CD4-positive, alpha-beta T cell treated with Interleukin-12 subunit alpha and Interleukin-12 subunit beta, for 1 hour (primary cell): Measurements from ENCODE around the gene OPA1.

Source experiments
- DNase-seq: peaks from one replicate; pipeline ENCODE4 v3.0.0-alpha.2; 2020

OPA1 gene

GRCh38 chr3:193712938-193713337 is 119.9 kb downstream of the OPA1 start:
- no peak for DNase-seq

- DNase-seq: no peak
These were observed 121.6 kb downstream of the OPA1 start for GRCh38 chr3:193714523-193715137.

- no peak for DNase-seq
These were observed 123.1 kb downstream of the OPA1 start for GRCh38 chr3:193716150-193716549.

- no peak for DNase-seq
These were observed 126.7 kb downstream of the OPA1 start for GRCh38 chr3:193719735-193720134.

- DNase-seq: no peak
These were observed 127.2 kb downstream of the OPA1 start for GRCh38 chr3:193720169-193720568.

DNA sequence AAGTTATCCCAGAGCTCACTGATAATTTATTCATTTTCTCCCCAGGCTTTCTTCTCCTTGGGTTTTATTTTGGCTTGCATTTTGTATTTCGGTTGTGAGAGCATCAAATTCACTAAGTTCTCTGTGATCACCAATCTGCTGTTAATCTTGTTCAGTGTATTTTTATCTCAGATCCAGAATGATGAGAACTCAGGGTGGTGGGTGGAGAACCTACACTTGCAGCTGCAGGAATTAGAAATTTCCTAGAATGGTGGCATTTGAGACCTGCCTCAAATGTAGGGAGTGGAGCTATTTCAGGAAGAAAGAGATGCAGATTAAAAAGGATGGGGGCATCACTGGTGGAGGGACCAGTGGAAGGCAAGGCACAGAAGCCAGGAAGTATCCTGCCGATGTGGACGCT is 129.6 kb downstream of the OPA1 start:
- DNase-seq: no peak

DNA sequence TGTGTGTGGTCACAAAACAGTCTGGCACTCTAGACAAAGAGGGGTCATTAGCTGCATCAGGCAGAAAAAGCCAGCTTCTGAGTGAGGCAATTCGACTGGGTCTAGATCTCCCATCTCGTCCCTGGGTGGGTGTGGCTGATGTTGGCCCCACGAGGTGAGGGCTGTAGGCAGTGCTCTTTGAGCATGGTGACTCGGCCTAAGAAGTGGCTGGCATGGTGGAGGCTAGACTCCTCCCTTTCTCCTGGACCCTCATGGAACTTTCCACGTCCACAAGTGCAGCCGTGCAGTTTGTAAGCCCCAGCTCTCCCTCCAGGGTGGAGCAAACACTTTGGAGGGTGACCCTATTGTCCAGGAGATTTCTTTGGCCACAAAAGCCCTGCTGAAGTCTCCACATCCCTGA is 134.1 kb downstream of the OPA1 start:
- DNase-seq: no peak

- no peak for DNase-seq
These were observed 135.6 kb downstream of the OPA1 start for GRCh38 chr3:193728429-193729087.

- DNase-seq: no peak
These were observed 136.1 kb downstream of the OPA1 start for GRCh38 chr3:193729088-193729465.

DNA sequence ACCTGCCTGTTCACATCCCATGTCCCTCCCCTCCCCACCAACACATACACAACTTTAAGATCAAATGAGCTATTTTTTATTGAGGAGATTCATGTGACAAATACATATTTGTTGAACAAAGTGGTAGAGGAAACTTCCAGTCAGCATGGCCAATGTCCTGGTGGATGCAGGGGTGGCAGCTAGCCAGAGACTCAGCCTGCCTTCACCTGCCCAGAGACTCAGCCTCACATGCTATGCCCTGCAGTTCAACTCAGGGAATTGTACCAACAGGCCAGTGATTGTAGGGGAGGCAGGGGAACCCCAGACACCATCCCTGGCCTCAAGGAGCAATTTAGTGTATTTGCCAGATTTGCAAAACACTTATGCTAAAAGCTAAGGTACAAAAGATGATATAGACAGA is 136.6 kb downstream of the OPA1 start:
- no peak for DNase-seq

GRCh38 chr3:193730511-193730910 is 137.5 kb downstream of the OPA1 start:
- DNase-seq: no peak

DNA sequence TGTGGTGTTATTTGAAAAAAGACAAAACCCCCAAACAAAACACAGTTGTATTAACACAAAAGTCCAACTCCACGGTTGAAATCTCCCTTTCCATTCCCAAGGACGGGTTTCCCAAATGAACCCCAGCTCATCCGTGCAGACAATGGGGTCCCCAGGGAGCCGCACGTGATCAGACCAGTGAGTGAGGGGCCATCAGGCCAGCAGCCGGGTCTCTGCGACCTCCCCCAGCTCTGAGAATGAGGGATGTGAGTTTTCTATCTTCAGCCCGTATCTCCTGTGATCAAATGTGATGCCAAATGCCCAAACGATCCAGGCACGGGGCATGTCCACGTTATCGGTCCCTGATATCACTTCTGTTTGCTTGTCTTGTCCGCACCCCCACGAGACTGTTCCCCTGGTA is 138.0 kb downstream of the OPA1 start:
- no peak for DNase-seq

GRCh38 chr3:193731656-193732055 is 138.6 kb downstream of the OPA1 start:
- DNase-seq: no peak

DNA sequence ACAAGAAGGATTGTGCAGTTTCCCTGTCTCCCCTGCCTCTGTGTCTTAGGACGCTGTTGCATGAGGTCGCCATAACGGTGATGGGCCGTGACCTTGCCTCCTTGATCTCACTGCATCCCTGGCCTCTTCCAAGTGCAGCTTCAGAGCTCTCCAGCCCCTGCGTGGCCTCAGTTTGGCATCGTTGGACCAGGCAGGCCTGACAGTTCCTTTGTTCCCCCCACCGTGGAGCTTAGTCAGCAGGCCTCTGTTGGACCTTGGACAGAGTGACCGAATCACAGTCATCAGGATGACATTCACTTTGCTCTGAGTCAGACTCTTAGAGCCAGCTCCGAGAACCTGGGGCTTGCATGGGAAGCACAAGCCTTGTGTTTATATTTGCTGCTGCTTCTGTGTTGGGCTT is 139.4 kb downstream of the OPA1 start:
- no peak for DNase-seq

DNA sequence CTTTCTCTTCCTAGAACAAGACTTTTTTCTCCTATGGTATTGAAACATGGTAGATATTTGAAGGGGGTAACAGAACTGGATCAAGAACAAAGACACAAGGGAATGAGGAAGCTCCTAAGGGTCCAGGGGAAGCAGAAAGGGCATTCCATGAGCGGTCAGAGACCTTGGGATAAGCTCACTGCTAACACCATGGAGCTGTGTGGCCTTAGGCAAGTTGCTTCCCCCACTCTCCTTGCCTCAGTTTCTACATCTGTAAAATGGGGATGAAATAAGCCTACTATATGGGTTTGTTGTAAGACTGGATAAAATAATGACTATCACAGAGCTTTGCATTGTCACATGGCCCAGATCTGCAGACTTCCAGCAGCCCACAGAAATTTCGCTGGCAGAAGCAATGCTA is 139.8 kb downstream of the OPA1 start:
- no peak for DNase-seq

DNA sequence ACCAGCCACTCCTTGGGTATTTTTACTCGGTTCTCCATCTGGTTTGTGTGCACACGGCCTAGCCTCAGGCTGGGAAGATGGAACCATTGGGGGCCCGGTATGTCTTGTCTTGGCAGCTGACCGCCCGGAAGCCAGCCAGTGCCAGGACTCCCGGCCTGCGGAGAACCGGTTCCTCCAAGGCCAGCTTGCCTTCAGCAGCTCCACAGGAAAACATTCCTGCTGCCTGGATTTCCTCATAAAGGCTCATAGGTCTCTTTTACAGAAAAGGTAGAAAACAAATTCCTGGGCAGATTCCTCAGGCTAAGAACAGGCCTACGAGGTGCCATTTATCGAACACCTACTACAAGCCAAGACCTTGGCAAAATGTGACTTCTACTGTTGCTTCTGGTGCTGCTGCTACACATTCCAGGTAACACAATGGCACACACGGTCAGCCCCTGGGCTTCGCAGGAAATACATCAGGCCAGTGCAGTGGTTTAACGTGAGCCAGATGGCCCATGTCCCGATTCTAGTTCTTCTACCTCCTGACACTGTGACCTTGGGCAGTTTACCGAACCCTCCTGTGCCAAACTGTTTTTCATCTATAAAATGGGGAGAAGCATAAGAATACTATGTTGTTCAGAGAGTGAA is 141.8 kb downstream of the OPA1 start:
- DNase-seq: no peak

DNA sequence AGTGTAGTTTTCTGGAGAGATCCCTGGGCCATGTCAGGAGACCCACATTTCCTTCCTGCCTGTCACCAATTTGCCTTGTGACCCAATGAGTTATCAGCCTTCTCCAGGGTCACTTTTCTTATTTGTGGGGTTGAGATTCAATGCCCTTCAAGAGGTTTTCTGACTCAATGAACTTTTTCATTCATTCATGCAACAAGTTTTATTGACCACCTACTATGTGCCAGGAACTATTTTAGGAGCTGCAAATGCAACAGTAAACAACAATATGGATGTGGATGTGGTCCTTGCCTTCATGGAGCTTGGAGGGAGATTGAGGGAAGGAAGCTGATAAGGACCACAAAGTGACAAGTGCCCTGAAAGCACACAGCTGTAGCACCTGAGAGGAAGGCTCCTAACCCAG is 142.8 kb downstream of the OPA1 start:
- no peak for DNase-seq

DNA sequence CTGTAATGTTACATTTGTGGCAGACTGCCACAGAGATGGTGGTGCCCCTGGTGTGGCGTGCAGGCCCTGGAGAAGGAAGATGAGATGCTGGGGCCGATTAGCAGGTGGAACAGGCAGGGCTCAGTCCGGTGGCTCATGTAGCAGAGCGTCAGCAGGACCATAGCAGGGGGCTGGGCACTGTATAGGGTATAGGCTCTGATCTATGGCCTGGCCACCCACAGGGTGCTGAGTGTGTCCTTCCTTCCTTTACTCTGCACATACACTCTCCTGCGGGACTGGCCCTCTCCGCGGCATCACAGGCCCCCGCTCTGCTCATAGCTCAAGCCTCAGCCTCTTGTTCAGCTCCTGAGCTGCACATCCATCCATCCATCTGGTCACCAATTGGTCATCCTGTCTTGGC is 143.6 kb downstream of the OPA1 start:
- no peak for DNase-seq

GRCh38 chr3:193737191-193737751 is 144.3 kb downstream of the OPA1 start:
- no peak for DNase-seq

- DNase-seq: no peak
These were observed 149.6 kb downstream of the OPA1 start for GRCh38 chr3:193742628-193743027.

DNA sequence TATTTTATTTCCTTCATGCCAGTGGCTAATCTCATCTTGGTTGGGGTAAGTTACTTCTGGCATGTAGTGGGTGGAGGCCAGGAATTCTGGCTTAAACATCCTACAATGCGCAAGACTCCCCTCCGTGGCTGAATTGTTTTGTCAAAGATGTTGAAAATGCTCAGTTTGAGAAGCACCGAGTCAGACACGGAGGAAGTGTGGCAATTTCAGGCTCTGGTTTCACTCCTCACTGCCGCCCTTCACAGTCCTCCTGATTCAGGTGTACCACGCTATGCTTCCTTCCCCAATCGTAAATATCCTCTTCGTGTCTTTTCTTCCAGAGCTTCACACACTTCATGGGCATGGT is 150.7 kb downstream of the OPA1 start:
- no peak for DNase-seq

- no peak for DNase-seq
These were observed 151.2 kb downstream of the OPA1 start for GRCh38 chr3:193744048-193744821.

GRCh38 chr3:193744822-193745684 is 152.0 kb downstream of the OPA1 start:
- DNase-seq: no peak
